Thyroid gland (tissue), 4 donors: Measurements from ENCODE around the gene NREP.

Experiments
- CTCF ChIP-seq, 6 experiments: fragments of 200-600 bp in 3 of 6; fragments of 450-650 bp in 3 of 6; sonication (generic) in 3 of 6; IDR thresholded peaks; one replicate each; pipeline ENCODE4 v1.5.1; 2016 to 2019; ENCODE audit warnings: antibody characterized with exemption in 6 of 6, mild to moderate bottlenecking in 2 of 6, inconsistent platforms in 1 of 6, moderate library complexity in 1 of 6
- POLR2A ChIP-seq, 2 donors: fragments of 450-650 bp; IDR thresholded peaks; one replicate each; pipeline ENCODE4 v1.6.1; 2017; ENCODE audit warnings: antibody characterized with exemption in 2 of 2, mild to moderate bottlenecking in 2 of 2, moderate library complexity in 1 of 2

GRCh38 chr5:111756581-111757354, at the start of gene NREP:
- TF ChIP-seq POLR2A (IDR thresholded peaks at IDR 0.05), result no peak
- TF ChIP-seq CTCF (IDR thresholded peaks at IDR 0.05), result no peak
